ENCODE measurements around the gene DYNC1H1.

DYNC1H1 gene

DNA sequence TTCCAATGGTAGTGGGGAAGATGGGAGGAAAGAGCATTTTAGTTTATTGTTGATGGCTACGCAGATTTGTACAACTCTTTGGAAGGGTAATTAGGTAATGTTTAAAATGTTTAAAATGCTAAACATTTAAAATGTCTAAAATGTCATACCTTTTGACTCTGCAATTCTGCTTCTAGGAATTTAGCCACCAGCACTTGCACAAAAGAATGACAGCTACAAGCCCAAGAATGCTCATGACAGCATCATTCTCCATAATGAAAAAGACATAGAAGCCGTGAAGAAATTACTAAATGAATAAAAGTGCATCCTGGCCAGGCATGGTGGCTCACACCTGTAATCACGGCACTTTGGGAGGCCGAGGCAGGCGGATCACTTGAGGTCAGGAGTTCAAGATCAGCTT lies 19.9 kb upstream of the DYNC1H1 start:
- no peak for DNase-seq (ENCODE audit: low read depth in 2 of 2)

DNA sequence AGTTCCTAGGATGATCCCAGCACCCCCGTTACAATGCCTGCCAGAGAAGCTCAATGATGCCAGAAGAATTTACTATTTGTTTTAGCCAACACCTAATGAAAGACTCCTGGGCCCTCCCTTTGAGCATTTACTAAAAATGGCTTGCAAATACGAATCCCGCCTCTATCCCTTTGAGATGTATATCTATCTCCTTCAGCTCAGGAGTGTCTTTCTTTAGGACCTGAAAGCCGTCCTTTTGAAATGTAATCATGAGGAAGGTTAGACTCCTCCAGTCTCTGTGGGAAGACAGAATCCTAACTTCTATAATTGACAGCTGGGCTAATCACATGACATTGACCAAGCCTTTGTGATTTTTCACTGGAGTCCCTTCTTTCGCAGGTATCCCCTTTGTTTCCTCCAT lies 19.2 kb upstream of the DYNC1H1 start:
- DNase-seq (ENCODE audit: low read depth in 2 of 2), result no peak

DNA sequence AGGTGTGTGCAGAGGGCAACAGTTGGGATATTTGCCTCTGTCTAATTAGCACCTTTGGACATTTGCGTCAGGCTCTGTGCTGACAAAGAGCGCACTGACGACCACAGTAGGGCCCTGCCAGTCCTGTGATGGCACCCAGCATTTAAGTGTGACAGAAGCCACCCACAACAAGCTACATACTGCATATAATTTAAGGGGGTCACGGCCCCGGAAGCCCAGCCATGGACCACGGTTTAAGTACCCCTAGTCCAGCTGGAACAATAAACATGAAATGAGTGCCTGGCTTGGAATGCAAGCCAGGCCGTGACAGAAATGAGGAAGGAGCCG lies 16.8 kb upstream of the DYNC1H1 start:
- no peak for DNase-seq (ENCODE audit: low read depth in 2 of 2)

DNA sequence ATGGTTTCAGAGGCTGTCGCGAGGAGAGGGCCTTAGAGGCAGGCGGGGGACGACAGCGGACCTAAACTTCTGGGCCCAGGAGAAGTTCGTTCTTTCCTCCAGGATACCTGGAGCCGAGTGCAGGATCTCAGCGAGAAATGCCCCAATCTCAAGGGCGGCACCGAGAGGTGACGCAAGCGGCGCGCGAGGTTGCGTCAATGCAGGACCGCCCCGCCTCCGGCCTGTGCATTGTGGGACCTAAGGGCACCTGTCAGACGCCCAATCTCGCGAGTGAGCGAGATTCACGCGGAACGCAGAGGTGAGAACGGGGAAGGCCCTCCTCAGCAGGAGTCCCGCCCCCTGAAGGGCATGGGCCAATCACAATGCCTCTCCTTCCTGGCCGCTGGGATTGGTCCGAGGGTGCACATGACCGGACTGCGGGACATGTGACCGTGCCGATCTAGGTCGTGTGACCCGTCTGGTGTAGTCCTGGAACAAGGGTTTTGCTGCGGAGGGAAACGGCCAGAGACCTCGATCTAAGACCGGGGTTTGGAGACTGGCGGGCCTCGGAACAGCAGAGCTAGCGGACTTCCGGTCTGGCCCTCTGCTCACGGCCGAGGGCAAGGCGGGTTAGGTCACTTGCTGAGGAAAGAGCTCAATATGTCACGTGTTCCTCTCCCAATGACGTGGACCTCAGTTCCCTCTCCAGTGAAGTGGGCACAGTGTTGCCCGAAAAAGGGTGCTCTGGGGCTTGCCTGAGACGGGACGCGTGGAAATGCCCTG lies 16.3 kb upstream of the DYNC1H1 start:
- peak; percentile 98 to 99 for DNase-seq (ENCODE audit: low read depth in 2 of 2)

DNA sequence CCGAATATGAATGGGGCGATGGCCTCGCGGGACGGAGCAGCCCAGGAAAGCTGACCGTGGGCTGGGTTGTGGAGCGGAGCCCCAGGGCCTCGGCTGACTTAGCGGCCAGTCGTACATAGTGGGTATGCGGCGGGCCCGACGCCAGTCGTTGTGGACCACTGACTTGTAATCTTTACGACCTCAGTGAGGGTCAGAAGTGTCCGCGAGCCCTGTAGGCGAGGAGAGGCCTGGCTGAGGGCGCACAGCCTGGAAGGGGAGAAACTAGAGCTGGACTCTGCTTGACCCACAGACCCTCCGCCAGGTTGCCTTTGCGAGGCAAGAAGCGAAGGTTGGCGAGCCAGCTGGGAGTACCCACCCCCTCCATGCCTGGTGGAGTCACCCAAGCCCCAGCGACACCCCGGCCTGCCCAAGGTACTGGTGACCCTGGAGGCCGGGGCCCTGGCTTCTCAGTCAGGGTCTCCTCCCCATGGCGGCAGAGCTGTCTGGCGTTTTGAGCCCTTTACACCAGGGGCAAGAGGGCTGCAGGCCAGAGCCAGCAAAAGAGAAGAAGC lies 15.6 kb upstream of the DYNC1H1 start:
- DNase-seq (ENCODE audit: low read depth in 2 of 2), result no peak

DNA sequence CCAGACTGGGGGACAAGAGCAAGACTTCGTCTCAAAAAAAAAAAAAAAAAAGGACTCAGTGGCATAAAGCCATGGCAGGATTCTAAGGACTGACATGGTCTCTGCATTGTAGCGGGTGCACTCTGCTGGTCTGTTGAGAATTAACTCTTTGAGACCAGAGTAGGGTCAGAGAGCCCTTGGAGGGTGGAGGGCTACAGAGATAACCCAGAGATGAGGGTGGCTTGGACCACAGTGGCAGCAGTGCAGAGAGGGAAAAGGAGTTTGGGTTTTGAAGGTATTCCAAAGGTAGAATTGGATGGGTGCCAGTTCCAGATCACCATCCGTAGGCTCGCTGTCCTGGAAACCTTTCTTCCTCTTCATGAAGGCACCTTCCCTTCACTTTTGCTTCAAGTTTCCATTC lies 14.3 kb upstream of the DYNC1H1 start:
- no peak for DNase-seq (ENCODE audit: low read depth in 2 of 2)

DNA sequence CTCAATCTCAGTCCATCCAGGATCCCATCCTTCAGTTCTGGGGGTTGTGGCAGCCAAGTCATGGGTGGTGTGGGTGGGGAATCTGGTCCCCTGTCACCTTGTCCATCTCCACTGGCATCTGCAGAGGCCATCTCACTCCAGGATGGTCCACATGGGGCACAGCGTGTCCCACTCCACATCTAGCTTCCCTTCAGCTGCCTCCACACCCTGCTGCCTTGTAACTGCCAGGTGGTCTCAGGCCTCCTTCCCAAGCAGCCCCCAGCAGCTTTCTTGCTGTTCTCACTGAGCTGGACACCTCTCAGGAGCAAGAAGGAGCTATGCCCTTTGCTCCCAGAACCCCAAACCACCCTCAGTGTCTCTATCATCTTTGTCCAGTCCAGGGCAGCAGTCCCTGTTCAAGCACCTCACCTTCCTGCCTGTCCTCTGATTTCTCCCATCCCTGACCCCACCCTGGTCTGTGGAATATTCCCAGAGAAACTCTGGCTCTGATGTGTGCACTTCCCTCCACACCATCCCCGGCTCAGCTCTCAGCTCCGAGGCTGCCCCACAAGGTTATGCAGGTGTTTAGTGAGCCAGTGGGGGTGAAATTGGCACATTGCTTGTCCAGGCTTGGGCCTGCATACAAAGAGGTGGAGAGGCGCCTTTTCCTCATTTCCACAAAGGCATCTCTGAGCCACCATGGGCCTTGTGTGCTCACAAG lies 13.7 kb upstream of the DYNC1H1 start:
- no peak for DNase-seq (ENCODE audit: low read depth in 2 of 2)

DNA sequence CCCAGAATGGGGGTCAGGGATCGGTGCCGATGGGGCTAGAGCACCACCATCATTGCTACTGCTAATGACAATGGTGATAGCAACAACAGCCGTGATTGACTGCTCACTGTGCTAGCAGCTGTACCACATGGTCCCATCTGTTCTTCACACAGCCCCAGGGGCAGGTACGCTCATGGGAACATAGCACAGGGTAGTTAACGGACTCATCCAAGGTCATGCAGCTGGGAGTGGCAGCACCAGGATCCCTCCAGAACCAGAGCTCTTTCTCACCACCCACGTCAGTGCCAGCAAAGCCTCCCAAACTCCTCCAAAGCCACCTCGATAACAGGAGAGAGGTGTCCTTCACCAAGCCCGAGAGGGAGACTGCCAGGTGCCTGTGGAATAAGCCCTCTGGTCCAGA lies 11.2 kb upstream of the DYNC1H1 start:
- DNase-seq (ENCODE audit: low read depth in 2 of 2), result no peak

DNA sequence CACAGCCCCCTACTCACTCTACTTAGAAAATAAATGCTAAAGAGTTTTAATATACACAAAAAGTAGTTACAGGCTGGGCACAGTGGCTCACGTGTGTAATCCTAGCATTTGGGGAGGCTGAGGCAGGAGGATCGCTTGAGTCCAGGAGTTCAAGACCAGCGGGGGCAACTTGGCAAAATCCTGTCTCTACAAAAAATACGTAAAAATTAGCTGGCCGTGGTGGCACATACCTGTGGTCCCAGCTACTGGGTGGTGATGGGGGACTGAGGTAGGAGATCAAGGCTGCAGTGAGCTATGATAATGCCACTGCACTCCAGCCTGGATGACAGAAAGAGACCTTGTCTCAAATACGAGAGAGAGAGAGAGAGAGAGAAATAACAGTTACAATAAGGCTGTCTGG lies 9.9 kb upstream of the DYNC1H1 start:
- DNase-seq (ENCODE audit: low read depth in 2 of 2), result no peak

DNA sequence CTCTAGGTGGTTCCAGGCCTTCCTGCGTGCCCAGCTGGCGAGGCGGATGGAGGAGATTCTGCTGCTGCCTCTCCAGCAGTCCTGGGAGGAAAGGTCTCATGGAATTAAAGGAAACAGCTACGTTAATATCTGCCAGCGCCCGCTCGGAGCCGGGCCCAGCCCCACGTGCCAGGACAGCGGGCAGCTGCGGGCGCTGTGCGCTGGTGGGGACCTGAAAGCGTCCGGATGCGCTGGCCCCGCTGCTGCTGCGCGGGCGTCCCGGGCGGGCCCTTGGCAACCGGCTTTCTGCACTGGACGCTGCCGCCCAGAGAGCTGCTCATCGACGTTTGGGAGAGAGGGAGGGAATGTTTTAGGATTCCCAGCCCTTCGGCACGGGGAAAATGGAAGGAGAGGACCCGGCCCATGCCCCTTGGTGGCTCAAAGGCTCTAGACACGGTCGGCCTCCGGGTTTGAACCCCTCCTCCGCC lies 8.6 kb upstream of the DYNC1H1 start:
- no peak for DNase-seq (ENCODE audit: low read depth in 2 of 2)

DNA sequence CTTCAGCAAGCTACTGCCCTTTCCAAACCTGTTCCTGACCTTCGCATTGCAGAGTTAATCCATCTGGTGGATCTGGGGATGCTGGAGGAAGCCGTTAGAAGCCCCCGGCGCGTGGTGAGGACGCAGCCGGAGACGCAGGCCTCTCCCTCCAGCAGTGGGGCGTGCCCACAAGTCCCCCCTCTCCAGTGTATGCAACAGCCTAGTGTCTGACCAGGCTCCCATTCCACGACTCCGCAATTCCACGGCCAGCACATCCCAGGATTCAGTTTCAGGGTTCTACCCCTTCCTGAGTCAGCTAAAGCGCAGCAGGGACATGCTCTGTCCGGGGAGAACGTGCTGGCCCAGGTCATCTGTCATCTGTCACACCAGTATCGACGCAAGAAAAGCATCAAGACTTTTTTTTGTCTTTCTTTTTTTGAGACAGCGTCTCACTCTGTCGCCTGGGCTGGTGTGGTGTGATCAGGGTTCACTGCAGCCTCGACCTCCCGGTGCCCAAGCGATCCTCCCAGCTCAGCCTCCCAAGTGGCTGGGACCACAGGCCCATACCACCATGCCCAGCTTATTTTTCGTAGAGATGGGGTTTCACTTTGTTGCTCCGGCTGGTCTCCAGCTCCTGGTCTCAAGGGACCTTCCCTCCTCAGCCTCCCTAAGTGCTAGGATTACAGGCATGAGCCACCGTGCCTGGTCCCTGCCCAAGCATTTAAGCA lies 8.0 kb upstream of the DYNC1H1 start:
- no peak for DNase-seq (ENCODE audit: low read depth in 2 of 2)

DNA sequence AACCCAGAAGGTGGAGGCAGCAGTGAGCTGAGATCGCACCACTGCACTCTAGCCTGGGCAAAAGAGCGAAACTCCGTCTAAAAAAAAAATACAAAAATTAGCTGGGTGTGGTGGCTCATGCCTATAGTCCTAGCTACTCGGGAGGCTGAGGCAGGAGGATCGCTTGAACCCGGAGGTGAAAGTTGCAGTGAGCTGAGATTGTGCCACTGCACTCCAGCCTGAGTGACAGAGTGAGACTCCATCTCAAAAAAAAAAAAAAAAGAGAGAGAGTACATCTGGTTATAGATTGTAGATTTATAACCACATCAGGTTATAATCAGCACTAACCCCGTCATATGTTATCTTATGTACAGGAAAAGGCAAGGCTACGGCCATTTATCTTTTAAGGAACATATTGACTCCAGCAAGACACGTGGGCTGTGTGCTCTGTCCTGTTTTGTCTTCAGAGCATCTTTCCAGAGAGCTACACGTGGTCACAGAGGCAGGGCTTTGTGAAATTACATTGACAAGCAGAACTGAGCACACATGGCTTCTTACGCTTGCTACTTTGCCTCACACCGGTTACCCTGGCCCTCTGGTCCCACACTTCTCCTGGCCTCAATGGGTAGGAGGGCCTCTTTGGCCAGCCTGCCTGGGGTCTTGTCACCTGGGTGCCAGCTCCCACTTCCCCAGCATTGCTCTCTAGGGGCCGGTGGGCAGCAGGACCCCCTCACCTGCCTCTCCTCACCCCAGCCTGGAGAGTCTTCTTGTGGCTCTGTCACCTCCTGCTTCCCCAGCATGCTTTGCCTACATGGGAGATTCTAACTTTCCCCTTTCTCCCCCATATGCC lies 6.8 kb upstream of the DYNC1H1 start:
- DNase-seq (ENCODE audit: low read depth in 2 of 2), result no peak

DNA sequence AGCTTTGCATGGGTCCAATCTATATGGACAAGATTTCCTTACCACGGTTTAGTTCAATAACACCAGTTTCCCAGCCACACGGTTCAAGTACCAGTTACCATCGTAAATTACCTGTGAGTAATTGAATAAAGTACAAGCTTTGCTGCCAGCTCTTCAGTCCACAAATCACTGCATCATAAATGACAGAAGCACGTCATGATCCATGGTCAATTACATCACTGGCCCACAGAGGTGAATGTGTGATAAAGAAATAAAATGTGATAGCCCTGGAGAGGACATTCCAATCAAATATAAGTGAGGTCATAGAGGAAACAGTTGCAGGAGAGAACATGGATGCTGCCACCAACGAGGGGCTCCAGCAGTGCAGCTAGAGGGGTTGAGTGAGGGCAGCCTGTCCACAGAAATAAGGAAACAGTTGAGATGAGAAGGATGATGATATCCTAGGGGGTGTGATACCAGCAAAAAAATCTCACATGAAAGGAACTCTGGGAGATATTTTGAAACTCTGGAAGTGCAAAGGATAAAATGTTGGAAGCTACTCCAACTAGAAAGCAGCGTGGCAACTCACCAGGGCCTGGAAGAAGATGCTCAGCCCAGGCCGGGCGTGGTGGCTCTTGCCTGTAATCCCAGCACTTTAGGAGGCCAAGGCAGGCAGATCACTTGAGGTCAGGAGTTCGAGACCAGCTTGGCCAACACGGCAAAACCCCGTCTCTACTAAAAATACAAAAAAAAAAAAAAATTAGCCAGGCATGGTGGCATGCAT lies 5.8 kb upstream of the DYNC1H1 start:
- no peak for DNase-seq (ENCODE audit: low read depth in 2 of 2)

DNA sequence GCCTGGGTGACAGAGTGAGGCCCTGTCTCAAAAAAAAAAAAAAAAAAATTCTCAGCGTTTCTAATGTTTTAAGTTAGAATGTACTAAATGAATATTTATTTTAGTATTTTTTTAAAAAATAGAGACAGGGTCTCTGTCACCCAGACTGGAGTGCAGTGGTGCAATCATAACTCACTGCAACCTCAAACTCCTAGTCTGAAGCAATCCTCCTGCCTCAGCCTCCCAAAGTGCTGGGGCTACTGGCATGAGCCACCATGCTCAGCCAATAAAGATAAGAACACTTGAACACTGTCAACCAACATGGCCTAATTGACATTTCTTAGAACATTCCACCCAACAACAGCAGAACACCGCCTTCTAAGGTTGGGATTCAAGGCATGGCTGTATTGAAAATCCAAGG lies 5.1 kb upstream of the DYNC1H1 start:
- no peak for DNase-seq (ENCODE audit: low read depth in 2 of 2)

DNA sequence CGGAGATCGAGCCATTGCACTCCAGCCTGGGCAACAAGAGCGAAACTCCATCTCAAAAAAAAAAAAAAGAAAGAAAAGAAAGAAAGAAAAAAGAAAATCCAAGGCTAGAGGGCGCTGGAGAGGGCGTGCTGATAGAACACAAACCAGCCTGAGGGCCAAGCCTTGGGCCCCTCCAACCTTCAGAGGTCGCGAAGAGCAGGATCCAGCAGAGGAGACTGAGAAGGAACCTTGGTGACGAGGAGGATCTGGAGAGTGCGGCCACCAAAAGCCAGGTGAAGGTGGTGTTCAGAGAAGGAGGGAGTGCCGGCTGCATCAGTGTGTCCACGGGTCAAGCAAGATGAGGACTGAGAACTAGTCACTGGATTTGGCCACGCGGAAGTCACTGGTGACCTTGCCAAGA lies 4.1 kb upstream of the DYNC1H1 start:
- DNase-seq (ENCODE audit: low read depth in 2 of 2), result no peak

DNA sequence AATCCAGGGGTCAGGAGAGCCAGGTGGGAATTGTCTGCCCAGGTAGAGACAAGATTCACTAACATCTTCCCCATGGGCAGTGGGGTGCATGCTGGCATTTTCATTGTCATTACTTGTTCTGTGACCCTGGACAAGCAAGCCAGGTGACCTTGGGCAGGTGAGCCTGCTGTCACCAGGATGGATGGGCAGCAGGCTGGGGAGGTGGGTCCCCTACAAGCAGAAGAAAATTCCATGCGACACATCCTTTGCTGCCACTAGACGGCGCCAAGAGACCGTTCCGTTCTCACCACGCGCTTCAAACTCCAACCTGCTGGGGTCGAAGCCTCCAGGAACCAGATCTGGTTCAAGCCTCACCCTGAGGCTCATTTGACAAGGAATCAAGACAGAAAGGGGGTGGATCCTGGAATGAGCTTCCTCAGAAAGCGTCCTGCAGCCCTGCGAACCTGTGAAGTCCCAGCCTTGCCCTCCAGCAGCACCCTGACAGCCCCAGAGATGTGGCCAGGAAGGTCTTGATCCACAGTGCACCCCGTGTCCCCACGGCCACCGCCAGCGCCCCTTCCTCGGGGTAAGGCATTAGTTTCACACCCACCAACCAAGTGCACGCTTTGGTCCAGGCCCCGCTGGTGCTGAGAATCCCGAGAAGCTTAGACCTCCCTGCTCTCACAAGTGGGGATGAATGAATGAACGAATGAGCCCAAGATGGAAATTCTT lies 3.2 kb upstream of the DYNC1H1 start:
- DNase-seq (ENCODE audit: low read depth in 2 of 2), result peak; percentile 62 to 71

DNA sequence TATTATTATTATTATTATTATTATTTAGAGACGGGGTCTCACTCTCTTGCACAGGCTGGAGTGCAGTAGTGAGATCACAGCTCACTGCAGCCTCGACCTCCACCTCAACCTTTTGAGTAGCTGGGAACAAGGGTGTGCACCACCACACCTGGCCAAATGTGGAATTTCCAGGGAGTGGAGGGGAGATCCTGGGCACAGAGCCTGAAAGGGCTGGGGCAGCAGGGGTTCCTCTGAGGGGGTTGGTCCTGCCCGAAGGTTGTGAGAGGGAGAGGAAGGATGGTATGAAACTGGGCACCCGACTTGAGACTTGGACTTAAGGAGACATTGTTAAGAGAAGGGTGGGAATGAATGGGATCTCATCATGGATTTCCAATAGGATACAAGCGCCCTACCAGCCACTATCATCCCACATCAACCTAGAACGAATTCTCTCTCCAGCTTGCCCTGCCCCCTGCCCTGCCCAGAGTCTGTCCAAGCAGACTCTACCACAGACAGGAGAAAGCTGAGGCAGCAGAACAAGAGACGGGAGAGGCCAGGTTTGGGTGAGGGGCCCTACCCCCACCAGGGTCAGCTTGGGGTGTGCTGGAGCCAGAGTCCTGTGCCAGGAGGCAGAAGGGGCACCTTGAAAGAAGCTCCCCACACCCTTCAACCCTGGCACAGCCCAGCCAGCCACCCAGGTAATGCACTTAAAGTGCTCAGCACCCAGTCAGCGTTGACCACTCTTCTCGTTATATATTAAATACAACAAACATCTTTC lies 2.4 kb upstream of the DYNC1H1 start:
- no peak for DNase-seq (ENCODE audit: low read depth in 2 of 2)

DNA sequence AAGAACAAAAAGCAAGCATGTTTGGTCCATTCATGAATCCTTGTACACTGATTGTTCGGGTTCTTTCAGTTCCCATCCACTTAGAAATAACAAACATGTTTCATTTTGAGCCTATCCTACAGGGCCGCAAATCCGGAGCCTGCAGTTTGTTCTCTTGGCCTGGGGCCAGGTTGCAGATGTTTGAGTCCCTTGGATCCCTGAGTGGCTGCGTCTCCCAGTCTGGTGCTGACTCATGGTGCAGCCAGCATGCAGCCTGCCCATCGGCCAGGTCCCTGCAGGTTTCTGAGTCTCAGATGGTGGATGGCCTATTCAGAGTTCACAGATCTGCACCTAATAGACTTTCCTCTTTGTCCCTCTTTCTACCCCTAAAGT lies 1.9 kb upstream of the DYNC1H1 start:
- DNase-seq (ENCODE audit: low read depth in 2 of 2), result no peak

DNA sequence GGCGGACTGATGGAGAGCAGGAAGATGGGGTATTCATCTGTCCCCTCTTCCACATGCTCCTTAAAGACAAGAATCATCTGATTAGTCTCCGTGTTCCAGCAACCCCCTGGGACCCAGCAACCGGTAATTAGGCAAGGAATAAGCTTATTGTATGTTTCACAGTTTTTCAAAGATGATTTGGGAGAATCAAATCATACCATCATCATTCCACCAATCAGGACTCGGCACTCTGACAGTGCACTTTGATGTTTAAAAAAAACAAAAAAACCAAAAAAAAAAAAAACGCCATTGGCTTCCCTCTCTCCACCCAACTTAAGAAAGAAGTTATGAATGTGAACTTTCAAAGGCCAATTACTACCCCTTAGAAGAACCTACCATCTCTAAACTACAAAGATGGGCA lies 1.3 kb upstream of the DYNC1H1 start:
- no peak for DNase-seq (ENCODE audit: low read depth in 2 of 2)

All from stimulated activated CD4-positive, alpha-beta T cell treated with anti-CD3 and anti-CD28 coated beads, Interleukin-1b, Interleukin-23, amount 100 ng/mL, for 4 hours (primary cell).